ENCODE data around the gene HBEGF. TPM values are rescaled to one million over a fixed set of nuclear protein-coding genes. Genes with fewer than 3 reads are reported as not detected.

Gene HBEGF
- total RNA-seq, 1 experiment from 2014 or later, result 12.3 TPM

- Histone ChIP-seq H3K36me3 (ENCODE audit: control insufficient read depth in 1 of 2, insufficient read depth in 2 of 2, low read length in 2 of 2) (no peaks in the 10 kb centered on the region), H3K9me3 (ENCODE audit: control insufficient read depth in 1 of 2, insufficient read depth in 1 of 2, low read depth in 1 of 2, low read length in 2 of 2) (no peaks in the 10 kb centered on the region), H2AFZ (ENCODE audit: low read depth, low read length, poor library complexity, severe bottlenecking) (no peak overlapping the region), H3K4me1 (ENCODE audit: control insufficient read depth in 1 of 2, insufficient read depth in 2 of 2, low read length in 2 of 2) (peaks cover 15 to 20% of the 10 kb centered on the region in 2 experiments), H3K4me3 (replicated peaks in 1 of 2; ENCODE audit: low read depth in 1 of 2, low read length in 2 of 2) (no peak overlapping the region), H3K9ac (ENCODE audit: low read length) (no peak overlapping the region), H3K4me2 (ENCODE audit: low read length) (no peak overlapping the region), H3K79me2 (ENCODE audit: insufficient read depth, low read length) (peaks cover 3% of the 10 kb centered on the region; the same call in 1 of the 2 replicates), H3K27me3 (ENCODE audit: insufficient read depth, low read length) (no peaks in the 10 kb centered on the region), H3K27ac (ENCODE audit: low read depth, low read length) (no peak overlapping the region), H4K20me1 (ENCODE audit: insufficient read depth) (no peaks in the 10 kb centered on the region), H3K9me2 (ENCODE audit: insufficient read depth) (no peaks in the 10 kb centered on the region)
- RAD21 ChIA-PET (ENCODE audit: low non-redundant PET in 1 of 2, low total read pairs in 2 of 2, uncharacterized antibody in 2 of 2, unreplicated experiment in 2 of 2), result no interaction called here
- CTCF ChIA-PET, result no interaction called here
- no peak for ATAC-seq
- TF ChIP-seq SIN3A (IDR thresholded peaks at IDR 0.05; ENCODE audit: low read depth) (no peak), TCF7L2 (IDR thresholded peaks at IDR 0.05; ENCODE audit: borderline replicate concordance, extremely low read depth, insufficient read depth, insufficient read length) (no peak), REST (IDR thresholded peaks at IDR 0.05; ENCODE audit: low read depth) (no peak), EGR1 (IDR thresholded peaks at IDR 0.05; ENCODE audit: low read depth) (no peak), JUND (IDR thresholded peaks at IDR 0.05) (no peak), CBX3 (IDR thresholded peaks at IDR 0.05; ENCODE audit: low read depth) (no peak), CEBPB (IDR thresholded peaks at IDR 0.05; ENCODE audit: low read depth) (no peak), FOSL1 (IDR thresholded peaks at IDR 0.05; ENCODE audit: low read depth) (no peak), MAX (IDR thresholded peaks at IDR 0.05) (no peak), ZNF274 (IDR thresholded peaks at IDR 0.05; ENCODE audit: low read depth, low read length) (no peak), SRF (IDR thresholded peaks at IDR 0.05; ENCODE audit: low read depth) (no peak), CTCF (IDR thresholded peaks at IDR 0.05 in 2 of 3, conservative IDR thresholded peaks at IDR 0.05 in 1 of 3; ENCODE audit: borderline replicate concordance in 1 of 3, insufficient read depth in 1 of 3, low read depth in 2 of 3, low read length in 2 of 3) (no peak)
- POLR2A ChIA-PET, result no interaction called here
- intact Hi-C loops (cut with micrococcal nuclease), result no loop called here
- BruUV-seq (replicated peaks), result no TSS peak
- DNase-seq (ENCODE audit: low read depth, low spot score), result no peak
Measured at GRCh38 chr5:140393738-140394137, 47.3 kb upstream of the HBEGF start.
